Loucy (cell line): ENCODE data around the gene CENPU.

Experiments used
- EZH2phosphoT487 ChIP-seq: fragments of 200-600 bp; IDR thresholded peaks from 2 replicates; pipeline ENCODE4 v1.6.1; 2018; ENCODE audit warnings: antibody characterized with exemption, mild to moderate bottlenecking, moderate library complexity, borderline replicate concordance
- TF ChIP-seq, protein P1 (sequence below): fragments of 200-600 bp; sonication (generic); conservative IDR thresholded peaks from 2 replicates; pipeline ENCODE4 v1.5.1; 2014; ENCODE audit warnings: mild to moderate bottlenecking, antibody characterized with exemption, low read length

DNA sequence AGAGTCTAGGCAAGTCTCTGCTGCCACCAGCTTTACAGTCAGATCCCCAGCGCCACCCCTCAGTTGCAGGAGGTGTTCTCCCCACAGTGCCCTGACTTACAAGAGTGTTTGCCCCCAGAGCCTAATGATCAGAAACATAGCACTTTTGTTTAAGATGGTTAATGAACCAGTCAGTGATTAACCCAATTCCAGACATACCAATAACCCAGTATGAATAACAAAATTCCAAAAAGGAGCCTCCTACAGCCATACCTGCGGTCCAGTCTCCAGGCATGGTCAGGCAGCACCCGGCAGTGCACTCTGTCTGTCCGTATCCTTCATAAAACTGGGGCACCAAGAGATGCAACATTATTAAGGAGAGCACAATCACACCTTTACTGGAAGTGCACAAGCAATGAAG, 30.7 kb upstream of the CENPU start:
- TF ChIP-seq, protein P1, sequence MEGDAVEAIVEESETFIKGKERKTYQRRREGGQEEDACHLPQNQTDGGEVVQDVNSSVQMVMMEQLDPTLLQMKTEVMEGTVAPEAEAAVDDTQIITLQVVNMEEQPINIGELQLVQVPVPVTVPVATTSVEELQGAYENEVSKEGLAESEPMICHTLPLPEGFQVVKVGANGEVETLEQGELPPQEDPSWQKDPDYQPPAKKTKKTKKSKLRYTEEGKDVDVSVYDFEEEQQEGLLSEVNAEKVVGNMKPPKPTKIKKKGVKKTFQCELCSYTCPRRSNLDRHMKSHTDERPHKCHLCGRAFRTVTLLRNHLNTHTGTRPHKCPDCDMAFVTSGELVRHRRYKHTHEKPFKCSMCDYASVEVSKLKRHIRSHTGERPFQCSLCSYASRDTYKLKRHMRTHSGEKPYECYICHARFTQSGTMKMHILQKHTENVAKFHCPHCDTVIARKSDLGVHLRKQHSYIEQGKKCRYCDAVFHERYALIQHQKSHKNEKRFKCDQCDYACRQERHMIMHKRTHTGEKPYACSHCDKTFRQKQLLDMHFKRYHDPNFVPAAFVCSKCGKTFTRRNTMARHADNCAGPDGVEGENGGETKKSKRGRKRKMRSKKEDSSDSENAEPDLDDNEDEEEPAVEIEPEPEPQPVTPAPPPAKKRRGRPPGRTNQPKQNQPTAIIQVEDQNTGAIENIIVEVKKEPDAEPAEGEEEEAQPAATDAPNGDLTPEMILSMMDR: no peak
- TF ChIP-seq EZH2phosphoT487: no peak
